SK-N-SH (cell line): ENCODE measurements around the gene MAST4. TPM values are rescaled to one million over a fixed set of nuclear protein-coding genes. Genes with fewer than 3 reads are reported as not detected.

Experiments
- CTCF ChIA-PET: fragments of 300-600, 350-600 bp; formaldehyde crosslinking; extraction: SDS; loops from one replicate; lab custom pipeline; 2021; lab: Yijun Ruan, JAX
- POLR2A ChIA-PET: fragments of 350-600 bp; sonication (Branson Sonifier 250); formaldehyde crosslinking; extraction: SDS; loops from one replicate; lab custom pipeline; 2020; ENCODE audit warnings: antibody characterized with exemption, inconsistent platforms; lab: Yijun Ruan, JAX
- DNase-seq: peaks from one replicate; pipeline ENCODE4 v3.0.0; 2012
- H2AFZ ChIP-seq: fragments of 200-600 bp; sonication (generic); 2 replicates; pipeline ENCODE4 v1.8.1; 2016; ENCODE audit warnings: antibody characterized with exemption, mild to moderate bottlenecking, low read depth
- H3F3A ChIP-seq: fragments of 200-600 bp; sonication (generic); replicated peaks from 2 replicates; pipeline ENCODE3; 2016; ENCODE audit warnings: antibody characterized with exemption, mild to moderate bottlenecking; ENCODE audit not compliant: insufficient read depth
- H3K27ac ChIP-seq, 2 experiments: fragments of 200-500 bp in 1 of 2; fragments of 200-600 bp in 1 of 2; sonication (Bioruptor generic) in 1 of 2; sonication (generic), shearing (Covaris generic) in 1 of 2; 2 replicates each; pipeline versions ENCODE4 v1.5.1 to v1.6.1; 2014 to 2016; ENCODE audit warnings: low read depth in 2 of 2, inconsistent platforms in 1 of 2, low read length in 1 of 2, mild to moderate bottlenecking in 1 of 2, mixed read lengths in 1 of 2
- H3K27me3 ChIP-seq: fragments of 200-600 bp; sonication (generic), shearing (Covaris generic); 2 replicates; pipeline ENCODE4 v1.6.1; 2016; ENCODE audit warnings: mixed run types; ENCODE audit not compliant: insufficient read depth
- H3K36me3 ChIP-seq, 2 experiments: fragments of 200-500 bp in 1 of 2; fragments of 200-600 bp in 1 of 2; sonication (Bioruptor generic) in 1 of 2; sonication (generic) in 1 of 2; replicated peaks in 1 of 2; 2 replicates each; pipeline versions ENCODE3 to v1.5.1; 2014 to 2016; ENCODE audit warnings: low read length in 1 of 2, mild to moderate bottlenecking in 1 of 2; ENCODE audit not compliant: insufficient read depth in 2 of 2, control insufficient read depth in 1 of 2
- H3K4me1 ChIP-seq, 2 experiments: fragments of 200-500 bp in 1 of 2; fragments of 200-600 bp in 1 of 2; sonication (Bioruptor generic) in 1 of 2; sonication (generic), shearing (Covaris generic) in 1 of 2; 2 replicates each; pipeline versions ENCODE4 v1.5.1 to v1.6.1; 2014 to 2016; ENCODE audit warnings: low read depth in 1 of 2, low read length in 1 of 2, mixed run types in 1 of 2; ENCODE audit not compliant: insufficient read depth in 2 of 2, control insufficient read depth in 1 of 2
- H3K4me2 ChIP-seq: fragments of 200-600 bp; sonication (generic), shearing (Covaris generic); 2 replicates; pipeline ENCODE4 v1.6.1; 2017; ENCODE audit warnings: mixed run types
- H3K4me3 ChIP-seq, 2 experiments: fragments of 200-500 bp in 1 of 2; fragments of 200-600 bp in 1 of 2; sonication (Bioruptor generic) in 1 of 2; sonication (generic), shearing (Covaris generic) in 1 of 2; 2 replicates each; pipeline versions ENCODE4 v1.5.1 to v1.8.1; 2014 to 2016; ENCODE audit warnings: low read depth in 2 of 2, inconsistent platforms in 1 of 2, low read length in 1 of 2, mild to moderate bottlenecking in 1 of 2, mixed read lengths in 1 of 2, moderate library complexity in 1 of 2
- H3K79me2 ChIP-seq: fragments of 200-600 bp; sonication (generic); 2 replicates; pipeline ENCODE4 v1.8.1; 2017; ENCODE audit warnings: mild to moderate bottlenecking; ENCODE audit not compliant: insufficient read depth
- H3K9ac ChIP-seq: fragments of 200-600 bp; sonication (generic); 2 replicates; pipeline ENCODE4 v1.6.1; 2017; ENCODE audit warnings: mixed run types
- H3K9me2 ChIP-seq: fragments of 200-600 bp; sonication (generic); 2 replicates; pipeline ENCODE4 v1.6.1; 2017; ENCODE audit warnings: mixed run types
- H3K9me3 ChIP-seq: fragments of 200-600 bp; sonication (generic); 2 replicates; pipeline ENCODE4 v1.6.1; 2017; ENCODE audit warnings: mixed run types, mild to moderate bottlenecking, moderate library complexity
- H4K20me1 ChIP-seq: fragments of 200-600 bp; sonication (generic); 2 replicates; pipeline ENCODE4 v1.6.1; 2017; ENCODE audit warnings: mild to moderate bottlenecking, mixed run types; ENCODE audit not compliant: insufficient read depth
- CHD2 ChIP-seq: fragments of 150-350 bp; IDR thresholded peaks from 2 replicates; pipeline ENCODE4 v1.6.1; 2018; ENCODE audit warnings: low read length; ENCODE audit not compliant: partially characterized antibody
- CTCF ChIP-seq: fragments of 200-600 bp; sonication (generic); IDR thresholded peaks from 2 replicates; pipeline ENCODE4 v1.6.1; 2017; ENCODE audit warnings: antibody characterized with exemption, mild to moderate bottlenecking, moderate library complexity
- EP300 ChIP-seq, 2 experiments: IDR thresholded peaks; 2 replicates each; pipeline versions ENCODE4 v1.4.0 to v1.6.1; 2012; ENCODE audit warnings: borderline replicate concordance in 1 of 2, low read depth in 1 of 2, low read length in 1 of 2
- EZH2phosphoT487 ChIP-seq: fragments of 200-600 bp; sonication (generic); IDR thresholded peaks from 2 replicates; pipeline ENCODE4 v1.6.1; 2017; ENCODE audit warnings: low read depth, mixed run types, mild to moderate bottlenecking, antibody characterized with exemption, moderate library complexity, borderline replicate concordance
- FOXJ3 ChIP-seq: sonication (generic); formaldehyde crosslinking; IDR thresholded peaks from 2 replicates; pipeline ENCODE4 v1.5.1; 2020; ENCODE audit warnings: mild to moderate bottlenecking, missing genetic modification reagents
- GATA2 ChIP-seq: sonication (generic); formaldehyde crosslinking; IDR thresholded peaks from 2 replicates; pipeline ENCODE4 v1.5.0; 2020; ENCODE audit warnings: mild to moderate bottlenecking, missing genetic modification reagents
- JUND ChIP-seq: IDR thresholded peaks from 2 replicates; pipeline ENCODE4 v1.4.0; 2012
- MEF2A ChIP-seq: IDR thresholded peaks from 2 replicates; pipeline ENCODE4 v1.4.0; 2012; ENCODE audit warnings: low read depth, borderline replicate concordance
- NRF1 ChIP-seq: IDR thresholded peaks from 2 replicates; pipeline ENCODE4 v1.6.1; 2012; ENCODE audit warnings: low read depth, mild to moderate bottlenecking, low read length
- RCOR1 ChIP-seq: fragments of 150-350 bp; IDR thresholded peaks from 2 replicates; pipeline ENCODE4 v1.6.1; 2017; ENCODE audit warnings: antibody characterized with exemption, low read length
- REST ChIP-seq: IDR thresholded peaks from 2 replicates; pipeline ENCODE4 v1.6.1; 2012; ENCODE audit warnings: mild to moderate bottlenecking, low read depth, low read length, moderate library complexity
- RXRA ChIP-seq: IDR thresholded peaks from 2 replicates; pipeline ENCODE4 v1.4.0; 2012; ENCODE audit warnings: low read depth, mild to moderate bottlenecking, borderline replicate concordance
- SIN3A ChIP-seq: IDR thresholded peaks from 2 replicates; pipeline ENCODE4 v1.6.1; 2012; ENCODE audit warnings: low read depth, mild to moderate bottlenecking, low read length, moderate library complexity, borderline replicate concordance
- SMC3 ChIP-seq: IDR thresholded peaks from 2 replicates; pipeline ENCODE4 v1.6.1; 2012; ENCODE audit warnings: low read depth, low read length, improper control_type of control experiment
- ZBTB33 ChIP-seq: IDR thresholded peaks from 2 replicates; pipeline ENCODE4 v1.4.0; 2012; ENCODE audit warnings: low read depth, borderline replicate concordance
- WGBS: methylation state at CpG from one replicate; pipeline ENCODE4 v1.1.6; 2017; ENCODE audit warnings: low lambda C conversion rate; 5-methylcytosine and 5-hydroxymethylcytosine counted together
- polyA plus RNA-seq, 3 experiments: library from polyadenylated mRNA; depleted of rRNA; stranded (reverse); fragments of >200 nt; gene quantifications; 2 replicates each; pipeline ENCODE4 v1.2.3, GENCODE V29; 2012

The MAST4 gene
- polyA plus RNA-seq, 1 of the 3 experiments (the other 2 are of a cell fraction): 2.2 TPM

- no peak for TF ChIP-seq REST
- no peak for TF ChIP-seq RXRA
- TF ChIP-seq GATA2: no peak
Measured at GRCh38 chr5:66898241-66898995, 302.2 kb downstream of the MAST4 start (continued).

- Histone ChIP-seq H3F3A (no peaks in the 10 kb centered on the region), H2AFZ (no peak overlapping the region), H3K4me1 (peaks cover 0 to 2% of the 10 kb centered on the region in 2 experiments; a peak in 2 of 4 replicates), H3K27me3 (no peaks in the 10 kb centered on the region; the same call in 1 of the 2 replicates), H3K4me2 (no peak overlapping the region), H3K9me2 (no peaks in the 10 kb centered on the region), H3K9ac (no peak overlapping the region), H3K4me3 (no peak overlapping the region), H3K36me3 (no peaks in the 10 kb centered on the region), H4K20me1 (no peaks in the 10 kb centered on the region), H3K27ac (no peak overlapping the region), H3K79me2 (no peaks in the 10 kb centered on the region; the same call in 1 of the 2 replicates), H3K9me3 (no peaks in the 10 kb centered on the region)
- 55% methylated on average over 1 of the region's 1 CpG for WGBS
- DNase-seq: no peak
- CTCF ChIA-PET: interaction anchor here (1.4 kb wide), 1 partner anchor 88 kb away, joined by 3 read pairs; no protein-coding TSS in a partner anchor
- POLR2A ChIA-PET: no interaction called here
- no peak for TF ChIP-seq JUND
- no peak for TF ChIP-seq SMC3
- TF ChIP-seq NRF1: no peak
- no peak for TF ChIP-seq FOXJ3 (CRISPR knock-in tag)
- no peak for TF ChIP-seq EZH2phosphoT487
- no peak for TF ChIP-seq RCOR1
Measured at GRCh38 chr5:66903218-66903617, 307.0 kb downstream of the MAST4 start.

- no peaks in the 10 kb centered on the region for H3K9me2 ChIP-seq
- no peaks in the 10 kb centered on the region; the same call in 1 of the 2 replicates for H3K79me2 ChIP-seq
- H4K20me1 ChIP-seq: no peaks in the 10 kb centered on the region
- H3K36me3 ChIP-seq: no peaks in the 10 kb centered on the region
- CTCF ChIA-PET: interaction anchor here (1.4 kb wide), 1 partner anchor 89 kb away, joined by 3 read pairs; no protein-coding TSS in a partner anchor
- WGBS: 71% methylated on average over 3 of the region's 3 CpGs
- TF ChIP-seq CHD2: no peak
- TF ChIP-seq MEF2A: no peak
- TF ChIP-seq SIN3A: no peak
- no peak for TF ChIP-seq EP300 (IDR thresholded peaks at IDR 0.05; ENCODE audit: borderline replicate concordance in 1 of 2, low read depth in 1 of 2, low read length in 1 of 2)
- no peak for TF ChIP-seq CTCF
- TF ChIP-seq ZBTB33: no peak
- TF ChIP-seq, all 33 proteins: peak for 0
- Histone ChIP-seq H3K9me3 (no peaks in the 10 kb centered on the region), H3K4me2 (no peak overlapping the region), H3K27ac (no peak overlapping the region), H2AFZ (no peak overlapping the region), H3K27me3 (no peaks in the 10 kb centered on the region; the same call in 1 of the 2 replicates), H3K4me3 (no peak overlapping the region), H3F3A (no peaks in the 10 kb centered on the region), H3K9ac (no peak overlapping the region), H3K4me1 (peaks cover 0 to under 1% of the 10 kb centered on the region in 2 experiments; a peak in 1 of 4 replicates)
- no peak for DNase-seq
- POLR2A ChIA-PET: no interaction called here
Measured at GRCh38 chr5:66903709-66904108, 307.5 kb downstream of the MAST4 start.
